LoVo (cell line): ENCODE results near the gene WNT3A.

Source experiments
- DNase-seq: peaks from one replicate; pipeline ENCODE4 v3.0.0-alpha.2; 2016; ENCODE audit warnings: low spot score

Gene WNT3A

GRCh38 chr1:228048659-228049298 lies 42.0 kb downstream of the WNT3A start:
- DNase-seq, result no peak

GRCh38 chr1:228050571-228051231 lies 43.9 kb downstream of the WNT3A start:
- no peak for DNase-seq

GRCh38 chr1:228058172-228058948 lies 51.6 kb downstream of the WNT3A start:
- no peak for DNase-seq

- no peak for DNase-seq
Measured at GRCh38 chr1:228058949-228059633, 52.3 kb downstream of the WNT3A start.

GRCh38 chr1:228059634-228060457 lies 53.0 kb downstream of the WNT3A start:
- DNase-seq, result peak; percentile 81

- no peak for DNase-seq
Measured at GRCh38 chr1:228060458-228061190, 53.8 kb downstream of the WNT3A start.

GRCh38 chr1:228061411-228062084 lies 54.8 kb downstream of the WNT3A start:
- no peak for DNase-seq

GRCh38 chr1:228062085-228062791 lies 55.4 kb downstream of the WNT3A start:
- no peak for DNase-seq

GRCh38 chr1:228062812-228063211 lies 56.0 kb downstream of the WNT3A start:
- no peak for DNase-seq

- DNase-seq, result no peak
Measured at GRCh38 chr1:228063251-228064191, 56.7 kb downstream of the WNT3A start.

- no peak for DNase-seq
Measured at GRCh38 chr1:228064296-228064695, 57.5 kb downstream of the WNT3A start.

- no peak for DNase-seq
Measured at GRCh38 chr1:228064741-228065542, 58.1 kb downstream of the WNT3A start.

GRCh38 chr1:228065543-228066347 lies 58.9 kb downstream of the WNT3A start:
- no peak for DNase-seq

- DNase-seq, result no peak
Measured at GRCh38 chr1:228066416-228066815, 59.6 kb downstream of the WNT3A start.

GRCh38 chr1:228066891-228067654 lies 60.3 kb downstream of the WNT3A start:
- DNase-seq, result no peak

GRCh38 chr1:228068359-228068758 lies 61.6 kb downstream of the WNT3A start:
- DNase-seq, result no peak
